ENCODE measurements around the gene MICB.

The MICB gene

GRCh38 chr6:31535538-31536324, 37.8 kb downstream of the MICB start:
- no peak for DNase-seq (ENCODE audit: low read depth, low spot score)
- Histone ChIP-seq H3K9me3 (ENCODE audit: low read depth, low read length) (no peaks in the 10 kb centered on the region), H3K36me3 (ENCODE audit: insufficient read depth, low read length) (peaks cover 100% of the 10 kb centered on the region), H3K27ac (no peak overlapping the region), H3K9ac (ENCODE audit: insufficient read length) (no peak overlapping the region), H3K4me3 (no peak overlapping the region)
- TF ChIP-seq FOXP2 (optimal IDR thresholded peaks at IDR 0.05; ENCODE audit: control extremely low read depth, extremely low read length, insufficient read depth) (no peak), POLR2AphosphoS5 (IDR thresholded peaks at IDR 0.05; ENCODE audit: borderline replicate concordance, low read depth, low read length) (0 out of 2 replicates have a peak, but pooled peaks have one; percentile 5)

GRCh38 chr6:31538805-31539400, 41.0 kb downstream of the MICB start:
- Histone ChIP-seq H3K4me3 (peak overlapping the region; percentile 91), H3K36me3 (ENCODE audit: insufficient read depth, low read length) (peaks cover 72% of the 10 kb centered on the region), H3K9me3 (ENCODE audit: low read depth, low read length) (no peaks in the 10 kb centered on the region), H3K9ac (ENCODE audit: insufficient read length) (peak overlapping the region; percentile 99), H3K27ac (no peak overlapping the region)
- no peak for DNase-seq (ENCODE audit: low read depth, low spot score)
- TF ChIP-seq EZH2 (IDR thresholded peaks at IDR 0.05) (no peak), POLR2AphosphoS5 (IDR thresholded peaks at IDR 0.05; ENCODE audit: borderline replicate concordance, low read depth, low read length) (peak; percentile 38; the same call in 1 of the 2 replicates)

- Histone ChIP-seq H3K9me3 (ENCODE audit: low read depth, low read length) (no peaks in the 10 kb centered on the region), H3K4me3 (peak overlapping the region; percentile 91), H3K36me3 (ENCODE audit: insufficient read depth, low read length) (peaks cover 54% of the 10 kb centered on the region), H3K9ac (ENCODE audit: insufficient read length) (peak overlapping the region; percentile 99), H3K27ac (peak overlapping the region; percentile 96)
- TF ChIP-seq POLR2AphosphoS5 (IDR thresholded peaks at IDR 0.05; ENCODE audit: borderline replicate concordance, low read depth, low read length): no peak; the same call in 1 of the 2 replicates
- TF ChIP-seq EZH2 (IDR thresholded peaks at IDR 0.05): no peak
- no peak for TF ChIP-seq FOXP2 (optimal IDR thresholded peaks at IDR 0.05; ENCODE audit: control extremely low read depth, extremely low read length, insufficient read depth)
- DNase-seq (ENCODE audit: low read depth, low spot score): no peak
Measured at GRCh38 chr6:31540640-31541039, 42.7 kb downstream of the MICB start.

GRCh38 chr6:31541059-31541657, 43.2 kb downstream of the MICB start:
- peak overlapping the region; percentile 91 for H3K4me3 ChIP-seq
- H3K9ac ChIP-seq (ENCODE audit: insufficient read length): peak overlapping the region; percentile 99
- no peak for TF ChIP-seq FOXP2 (optimal IDR thresholded peaks at IDR 0.05; ENCODE audit: control extremely low read depth, extremely low read length, insufficient read depth)
- TF ChIP-seq EZH2 (IDR thresholded peaks at IDR 0.05): no peak
- TF ChIP-seq POLR2AphosphoS5 (IDR thresholded peaks at IDR 0.05; ENCODE audit: borderline replicate concordance, low read depth, low read length): no peak
- peaks cover 49% of the 10 kb centered on the region for H3K36me3 ChIP-seq (ENCODE audit: insufficient read depth, low read length)
- H3K27ac ChIP-seq: peak overlapping the region; percentile 96
- no peaks in the 10 kb centered on the region for H3K9me3 ChIP-seq (ENCODE audit: low read depth, low read length)
- no peak for DNase-seq (ENCODE audit: low read depth, low spot score)

- no peak for TF ChIP-seq FOXP2 (optimal IDR thresholded peaks at IDR 0.05; ENCODE audit: control extremely low read depth, extremely low read length, insufficient read depth)
- TF ChIP-seq POLR2AphosphoS5 (IDR thresholded peaks at IDR 0.05; ENCODE audit: borderline replicate concordance, low read depth, low read length): peak; percentile 96
- peak within 1 kb of the TSS; percentile 96 for H3K27ac ChIP-seq
- H3K36me3 ChIP-seq (ENCODE audit: insufficient read depth, low read length): peaks cover 42% of the 10 kb centered on the region
- peak; percentile 98 for DNase-seq (ENCODE audit: low read depth, low spot score)
- H3K4me3 ChIP-seq: peak within 1 kb of the TSS; percentile 91
- H3K9me3 ChIP-seq (ENCODE audit: low read depth, low read length): no peaks in the 10 kb centered on the region
- H3K9ac ChIP-seq (ENCODE audit: insufficient read length): peak within 1 kb of the TSS; percentile 99
Measured at GRCh38 chr6:31541658-31542521, 43.9 kb downstream of the MICB start, which contains the start of gene DDX39B. Gene DDX39B (minus strand): TSS chr6:31542003. CDS start chr6:31540532, 1,471 bp downstream.

- TF ChIP-seq EZH2 (IDR thresholded peaks at IDR 0.05) (no peak), FOXP2 (optimal IDR thresholded peaks at IDR 0.05; ENCODE audit: control extremely low read depth, extremely low read length, insufficient read depth) (no peak), POLR2AphosphoS5 (IDR thresholded peaks at IDR 0.05; ENCODE audit: borderline replicate concordance, low read depth, low read length) (no peak)
- no peak overlapping the region for H3K27ac ChIP-seq
Measured at GRCh38 chr6:31543639-31544038, 45.7 kb downstream of the MICB start.

GRCh38 chr6:31544676-31545075, 46.7 kb downstream of the MICB start:
- no peak for TF ChIP-seq POLR2AphosphoS5 (IDR thresholded peaks at IDR 0.05; ENCODE audit: borderline replicate concordance, low read depth, low read length)
- TF ChIP-seq EZH2 (IDR thresholded peaks at IDR 0.05): no peak
- TF ChIP-seq FOXP2 (optimal IDR thresholded peaks at IDR 0.05; ENCODE audit: control extremely low read depth, extremely low read length, insufficient read depth): no peak
- Histone ChIP-seq H3K4me3 (no peak overlapping the region), H3K9ac (ENCODE audit: insufficient read length) (no peak overlapping the region), H3K9me3 (ENCODE audit: low read depth, low read length) (no peaks in the 10 kb centered on the region), H3K27ac (no peak overlapping the region), H3K36me3 (ENCODE audit: insufficient read depth, low read length) (peaks cover 25% of the 10 kb centered on the region)
- no peak for DNase-seq (ENCODE audit: low read depth, low spot score)

More at GRCh38 chr6:31543639-31544038, 45.7 kb downstream of the MICB start:
- no peak for DNase-seq (ENCODE audit: low read depth, low spot score)
- H3K36me3 ChIP-seq (ENCODE audit: insufficient read depth, low read length): peaks cover 25% of the 10 kb centered on the region
- H3K4me3 ChIP-seq: no peak overlapping the region
- H3K9ac ChIP-seq (ENCODE audit: insufficient read length): no peak overlapping the region
- no peaks in the 10 kb centered on the region for H3K9me3 ChIP-seq (ENCODE audit: low read depth, low read length)
